ENCODE results near the gene ATOSA. TPM values are rescaled to one million over a fixed set of nuclear protein-coding genes. Genes with fewer than 3 reads are reported as not detected.

The ATOSA gene
- total and polyA plus RNA-seq, 2 of the 13 experiments (the other 11 are each of a cell fraction or from before 2014, with no cell fraction given), result 6.6 to 16.3 TPM

DNA sequence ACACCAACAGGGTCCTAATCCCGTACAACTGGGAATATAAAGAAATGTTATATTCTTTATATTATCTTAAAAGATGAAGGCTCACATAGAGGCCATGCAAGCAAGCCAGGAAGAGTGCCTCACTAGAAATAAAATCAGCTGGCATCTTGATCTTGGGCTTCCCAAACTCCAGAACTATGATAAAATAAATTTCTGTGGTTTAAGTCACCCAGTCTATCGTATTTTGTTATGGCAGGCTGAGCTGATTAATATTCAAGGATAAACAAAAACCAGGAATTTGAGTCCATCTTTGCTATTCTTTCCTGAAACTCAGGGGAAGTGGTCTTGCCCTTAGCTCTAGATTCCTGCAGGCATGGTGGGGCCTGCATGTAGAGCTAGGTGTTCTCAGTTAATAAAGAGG lies 42.7 kb downstream of the ATOSA start:
- Histone ChIP-seq H3K4me2 (ENCODE audit: low read depth, low read length) (no peak overlapping the region), H3K79me2 (ENCODE audit: insufficient read depth, low read length) (no peaks in the 10 kb centered on the region), H3K9me3 (ENCODE audit: low read length) (no peaks in the 10 kb centered on the region), H3K4me3 (replicated peaks in 1 of 3; ENCODE audit: insufficient read depth in 1 of 3, low read depth in 2 of 3, low read length in 3 of 3) (no peak overlapping the region), H3K9ac (ENCODE audit: insufficient read depth, low read depth, low read length) (no peak overlapping the region), H3K36me3 (replicated peaks in 1 of 2; ENCODE audit: control insufficient read depth in 1 of 2, insufficient read depth in 2 of 2, low read length in 2 of 2) (peaks cover 0 to 5% of the 10 kb centered on the region in 2 experiments; a peak in 1 of 5 replicates), H3K4me1 (ENCODE audit: insufficient read depth, low read length) (no peaks in the 10 kb centered on the region), H2AFZ (ENCODE audit: low read length) (no peak overlapping the region), H3K27ac (ENCODE audit: extremely low read length, insufficient read depth, low read length) (no peak overlapping the region), H4K20me1 (ENCODE audit: insufficient read depth, low read length) (no peaks in the 10 kb centered on the region), H3K27me3 (ENCODE audit: control insufficient read depth in 1 of 2, insufficient read depth in 2 of 2, low read length in 2 of 2) (no peaks in the 10 kb centered on the region)
- ChIA-PET POLR2A (no interaction called here), CTCF (ENCODE audit: low intra/inter-chr PET ratio, low total read pairs) (no interaction called here)
- in situ Hi-C loops (cut with HindIII; ENCODE audit: extremely low pct_ligation_motif_present, low pct_unique_long_range_greater_than_20kb) (no loop called here), intact Hi-C loops (cut with micrococcal nuclease; ENCODE audit: unreplicated experiment) (no loop called here)
- FAIRE-seq (no peak), ATAC-seq (no peak), DNase-seq (ENCODE audit: low spot score) (no peak)
- BruUV-seq (replicated peaks), result no TSS peak
- 92% methylated on average over 2 of the region's 2 CpGs for WGBS (ENCODE audit: low lambda C conversion rate)
- TF ChIP-seq NFKBIZ (CRISPR knock-in tag; IDR thresholded peaks at IDR 0.05), result no peak
- no peak for TF ChIP-seq SSRP1 (CRISPR knock-in tag; IDR thresholded peaks at IDR 0.05)
- no peak for TF ChIP-seq ZSCAN22 (CRISPR knock-in tag; IDR thresholded peaks at IDR 0.05)
- no peak for TF ChIP-seq NFE2L1 (CRISPR knock-in tag; IDR thresholded peaks at IDR 0.05; ENCODE audit: borderline replicate concordance)
- TF ChIP-seq, protein P1, sequence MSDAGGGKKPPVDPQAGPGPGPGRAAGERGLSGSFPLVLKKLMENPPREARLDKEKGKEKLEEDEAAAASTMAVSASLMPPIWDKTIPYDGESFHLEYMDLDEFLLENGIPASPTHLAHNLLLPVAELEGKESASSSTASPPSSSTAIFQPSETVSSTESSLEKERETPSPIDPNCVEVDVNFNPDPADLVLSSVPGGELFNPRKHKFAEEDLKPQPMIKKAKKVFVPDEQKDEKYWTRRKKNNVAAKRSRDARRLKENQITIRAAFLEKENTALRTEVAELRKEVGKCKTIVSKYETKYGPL (CRISPR knock-in tag; IDR thresholded peaks at IDR 0.05), result no peak
- TF ChIP-seq, protein P2, sequence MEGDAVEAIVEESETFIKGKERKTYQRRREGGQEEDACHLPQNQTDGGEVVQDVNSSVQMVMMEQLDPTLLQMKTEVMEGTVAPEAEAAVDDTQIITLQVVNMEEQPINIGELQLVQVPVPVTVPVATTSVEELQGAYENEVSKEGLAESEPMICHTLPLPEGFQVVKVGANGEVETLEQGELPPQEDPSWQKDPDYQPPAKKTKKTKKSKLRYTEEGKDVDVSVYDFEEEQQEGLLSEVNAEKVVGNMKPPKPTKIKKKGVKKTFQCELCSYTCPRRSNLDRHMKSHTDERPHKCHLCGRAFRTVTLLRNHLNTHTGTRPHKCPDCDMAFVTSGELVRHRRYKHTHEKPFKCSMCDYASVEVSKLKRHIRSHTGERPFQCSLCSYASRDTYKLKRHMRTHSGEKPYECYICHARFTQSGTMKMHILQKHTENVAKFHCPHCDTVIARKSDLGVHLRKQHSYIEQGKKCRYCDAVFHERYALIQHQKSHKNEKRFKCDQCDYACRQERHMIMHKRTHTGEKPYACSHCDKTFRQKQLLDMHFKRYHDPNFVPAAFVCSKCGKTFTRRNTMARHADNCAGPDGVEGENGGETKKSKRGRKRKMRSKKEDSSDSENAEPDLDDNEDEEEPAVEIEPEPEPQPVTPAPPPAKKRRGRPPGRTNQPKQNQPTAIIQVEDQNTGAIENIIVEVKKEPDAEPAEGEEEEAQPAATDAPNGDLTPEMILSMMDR (CRISPR knock-in tag; IDR thresholded peaks at IDR 0.05), result no peak
- TF ChIP-seq PAX8 (CRISPR knock-in tag; IDR thresholded peaks at IDR 0.05; ENCODE audit: borderline replicate concordance), result no peak
- no peak for TF ChIP-seq ZSCAN12 (CRISPR knock-in tag; IDR thresholded peaks at IDR 0.05)
- no peak for TF ChIP-seq ZSCAN21 (CRISPR knock-in tag; IDR thresholded peaks at IDR 0.05; ENCODE audit: borderline replicate concordance)
- TF ChIP-seq ZNF776 (CRISPR knock-in tag; IDR thresholded peaks at IDR 0.05), result no peak
- no peak for TF ChIP-seq ZNF543 (CRISPR knock-in tag; IDR thresholded peaks at IDR 0.05)
- TF ChIP-seq ZNF839 (CRISPR knock-in tag; IDR thresholded peaks at IDR 0.05; ENCODE audit: borderline replicate concordance), result no peak
- TF ChIP-seq SMAD9 (CRISPR knock-in tag; IDR thresholded peaks at IDR 0.05), result no peak
- TF ChIP-seq BORCS8-MEF2B (CRISPR knock-in tag; IDR thresholded peaks at IDR 0.05), result no peak
- TF ChIP-seq LCORL (IDR thresholded peaks at IDR 0.05), result no peak
- TF ChIP-seq LCORL (CRISPR knock-in tag; IDR thresholded peaks at IDR 0.05), result no peak
- TF ChIP-seq ZFAT (CRISPR knock-in tag; conservative IDR thresholded peaks at IDR 0.05), result no peak
- no peak for TF ChIP-seq ZNF7 (CRISPR knock-in tag; IDR thresholded peaks at IDR 0.05)
- no peak for TF ChIP-seq BHLHE40 (IDR thresholded peaks at IDR 0.05; ENCODE audit: low read length)

All from HepG2 (cell line).